Measurements from ENCODE around the gene LRRC63. TPM values are rescaled to one million over a fixed set of nuclear protein-coding genes. Genes with fewer than 3 reads are reported as not detected.

LRRC63 gene
- total RNA-seq, 4 donors from 2014 or later = 1.0 TPM; not detected in 3

GRCh38 chr13:46311217-46311616, 99.5 kb downstream of the LRRC63 start:
- no peak for TF ChIP-seq CTCF (IDR thresholded peaks at IDR 0.05)
- no peak for ATAC-seq (ENCODE audit: low FRiP score)
- no peak for DNase-seq (ENCODE audit: low spot score)

- DNase-seq (ENCODE audit: low spot score) (no peak), ATAC-seq (ENCODE audit: low FRiP score) (no peak)
- TF ChIP-seq CTCF (IDR thresholded peaks at IDR 0.05) = no peak
Measured at GRCh38 chr13:46313024-46313423, 101.3 kb downstream of the LRRC63 start.

GRCh38 chr13:46313432-46314257, 101.9 kb downstream of the LRRC63 start:
- no peak for TF ChIP-seq CTCF (IDR thresholded peaks at IDR 0.05)
- DNase-seq (ENCODE audit: low spot score) = no peak
- no peak for ATAC-seq (ENCODE audit: low FRiP score)

GRCh38 chr13:46314587-46314986, 102.9 kb downstream of the LRRC63 start:
- no peak for TF ChIP-seq CTCF (IDR thresholded peaks at IDR 0.05)
- ATAC-seq (ENCODE audit: low FRiP score) (no peak), DNase-seq (ENCODE audit: low spot score) (no peak)

GRCh38 chr13:46315036-46315435, 103.3 kb downstream of the LRRC63 start:
- TF ChIP-seq CTCF (IDR thresholded peaks at IDR 0.05) = no peak
- no peak for ATAC-seq (ENCODE audit: low FRiP score)
- DNase-seq (ENCODE audit: low spot score) = no peak

GRCh38 chr13:46315491-46316075, 103.9 kb downstream of the LRRC63 start:
- no peak for TF ChIP-seq CTCF (IDR thresholded peaks at IDR 0.05)
- no peak for DNase-seq (ENCODE audit: low spot score)
- ATAC-seq (ENCODE audit: low FRiP score) = no peak

- TF ChIP-seq CTCF (IDR thresholded peaks at IDR 0.05) = no peak
- no peak for ATAC-seq (ENCODE audit: low FRiP score)
Measured at GRCh38 chr13:46317120-46317519, 105.4 kb downstream of the LRRC63 start.

More at GRCh38 chr13:46317120-46317519, 105.4 kb downstream of the LRRC63 start:
- no peak for DNase-seq (ENCODE audit: low spot score)
